Common myeloid progenitor, CD34-positive (primary cell): ENCODE results near the gene SECISBP2.

Source experiments
- CTCF ChIA-PET: fragments of 350-600 bp; sonication (Branson Sonifier 250); formaldehyde crosslinking; loops from one replicate; lab custom pipeline; 2021; ENCODE audit warnings: antibody characterized with exemption; lab: Charles Lee
- POLR2A ChIA-PET: fragments of 350-600 bp; sonication (Branson Sonifier 250); formaldehyde crosslinking; loops from one replicate; lab custom pipeline; 2021; ENCODE audit warnings: antibody characterized with exemption; lab: Charles Lee
- DNase-seq, 3 donors: peaks; one replicate each; pipeline versions ENCODE4 v3.0.0 to v3.0.0-alpha.2; 2013
- H3K27ac ChIP-seq, 2 experiments: 1 replicate in 1 of 2; 2 replicates in 1 of 2; pipeline ENCODE4 v1.7.0; 2013; ENCODE audit warnings: inconsistent platforms in 2 of 2, low read length in 2 of 2, mild to moderate bottlenecking in 2 of 2, low read depth in 1 of 2, moderate library complexity in 1 of 2; ENCODE audit not compliant: severe bottlenecking in 2 of 2, insufficient read depth in 1 of 2, poor library complexity in 1 of 2
- H3K27me3 ChIP-seq, 5 experiments: replicated peaks in 2 of 5; 1 replicate in 3 of 5; 2 replicates in 2 of 5; pipeline versions ENCODE4 v1.6.1 to v1.7.0; 2013; ENCODE audit warnings: low read length in 4 of 5, mild to moderate bottlenecking in 2 of 5, moderate library complexity in 2 of 5, inconsistent platforms in 1 of 5; ENCODE audit not compliant: insufficient read depth in 5 of 5, control insufficient read depth in 4 of 5
- H3K36me3 ChIP-seq, 4 experiments: 1 replicate in 2 of 4; 2 replicates in 2 of 4; pipeline versions ENCODE4 v1.6.1 to v1.7.0; 2013; ENCODE audit warnings: low read length in 3 of 4, control low read depth in 1 of 4, mild to moderate bottlenecking in 1 of 4; ENCODE audit not compliant: control insufficient read depth in 4 of 4, insufficient read depth in 4 of 4
- H3K4me1 ChIP-seq, 4 experiments: 1 replicate in 3 of 4; 2 replicates in 1 of 4; pipeline versions ENCODE4 v1.6.1 to v1.7.1; 2013; ENCODE audit warnings: low read length in 3 of 4, mild to moderate bottlenecking in 3 of 4, control low read depth in 1 of 4, inconsistent platforms in 1 of 4, moderate library complexity in 1 of 4; ENCODE audit not compliant: control insufficient read depth in 4 of 4, insufficient read depth in 4 of 4; ENCODE audit errors: control extremely low read depth in 1 of 4
- H3K4me3 ChIP-seq, 7 experiments: 1 replicate in 4 of 7; 2 replicates in 3 of 7; pipeline versions ENCODE4 v1.5.1 to v1.7.0; 2013; ENCODE audit warnings: mild to moderate bottlenecking in 7 of 7, low read length in 6 of 7, moderate library complexity in 6 of 7, inconsistent platforms in 2 of 7, low read depth in 2 of 7, control low read depth in 1 of 7; ENCODE audit not compliant: insufficient read depth in 4 of 7, control insufficient read depth in 1 of 7; ENCODE audit errors: extremely low read depth in 1 of 7
- H3K9me3 ChIP-seq, 5 experiments: 1 replicate in 4 of 5; 2 replicates in 1 of 5; pipeline versions ENCODE4 v1.6.1 to v1.7.1; 2013; ENCODE audit warnings: low read length in 4 of 5, mild to moderate bottlenecking in 2 of 5, inconsistent platforms in 1 of 5, low read depth in 1 of 5, moderate library complexity in 1 of 5; ENCODE audit not compliant: control insufficient read depth in 4 of 5, insufficient read depth in 2 of 5; ENCODE audit errors: control extremely low read depth in 1 of 5
- WGBS: methylation state at CpG from one replicate; pipeline ENCODE4 v1.1.5; 2013; ENCODE audit not compliant: insufficient coverage; 5-methylcytosine and 5-hydroxymethylcytosine counted together

The SECISBP2 gene

GRCh38 chr9:89377411-89377810, 59.1 kb downstream of the SECISBP2 start:
- DNase-seq: no peak
- 100% methylated on average over 6 of the region's 12 CpGs for WGBS
- no peaks in the 10 kb centered on the region for H3K27me3 ChIP-seq
- H3K9me3 ChIP-seq: no peaks in the 10 kb centered on the region
- H3K4me1 ChIP-seq: peaks cover 8 to 45% (median 35%) of the 10 kb centered on the region in 4 experiments
- ChIA-PET CTCF (interaction anchor here (0.7 to 2.6 kb wide), 4 partner anchors 17 to 171 kb away, joined by 3 to 10 read pairs (median 4); no protein-coding TSS in a partner anchor), POLR2A (no interaction called here)
- H3K27ac ChIP-seq: no peak overlapping the region
- peaks cover 7 to 54% (median 39%) of the 10 kb centered on the region in 4 experiments for H3K36me3 ChIP-seq
- no peak overlapping the region for H3K4me3 ChIP-seq

- no peak for DNase-seq
- H3K36me3 ChIP-seq: peaks cover 9 to 66% (median 48%) of the 10 kb centered on the region in 4 experiments
- 95% methylated on average over 21 of the region's 21 CpGs for WGBS
- ChIA-PET POLR2A (no interaction called here), CTCF (interaction anchor here (1.6 to 2.6 kb wide), 2 partner anchors 52 to 170 kb away, joined by 3 to 10 read pairs; no protein-coding TSS in a partner anchor)
- H3K27me3 ChIP-seq: no peaks in the 10 kb centered on the region
- H3K4me1 ChIP-seq: peaks cover 8 to 49% (median 30%) of the 10 kb centered on the region in 4 experiments
- H3K9me3 ChIP-seq: no peaks in the 10 kb centered on the region
- H3K27ac ChIP-seq: no peak overlapping the region
- no peak overlapping the region for H3K4me3 ChIP-seq
These were observed 60.2 kb downstream of the SECISBP2 start for GRCh38 chr9:89378541-89378940.

- no peaks in the 10 kb centered on the region for H3K9me3 ChIP-seq
- WGBS: 95% methylated on average over 10 of the region's 14 CpGs
- no peaks in the 10 kb centered on the region for H3K27me3 ChIP-seq
- H3K4me3 ChIP-seq: no peak overlapping the region
- no peak for DNase-seq
- CTCF ChIA-PET: interaction anchor here (2.6 kb wide), 1 partner anchor 170 kb away, joined by 10 read pairs; no protein-coding TSS in a partner anchor
- H3K4me1 ChIP-seq: peaks cover 8 to 44% (median 25%) of the 10 kb centered on the region in 4 experiments
- POLR2A ChIA-PET: no interaction called here
- no peak overlapping the region for H3K27ac ChIP-seq
- H3K36me3 ChIP-seq: peaks cover 14 to 71% (median 50%) of the 10 kb centered on the region in 4 experiments
These were observed 60.7 kb downstream of the SECISBP2 start for GRCh38 chr9:89379031-89379430.

- Histone ChIP-seq H3K4me1 (peaks cover 8 to 38% (median 20%) of the 10 kb centered on the region in 4 experiments), H3K36me3 (peaks cover 16 to 76% (median 55%) of the 10 kb centered on the region in 4 experiments), H3K9me3 (no peaks in the 10 kb centered on the region), H3K27me3 (no peaks in the 10 kb centered on the region), H3K4me3 (no peak overlapping the region), H3K27ac (no peak overlapping the region)
- peak; percentile 44 to 60 (median 58) for DNase-seq
- 82% methylated on average over 14 of the region's 14 CpGs for WGBS
- CTCF ChIA-PET: interaction anchor here (1.1 to 1.3 kb wide), 4 partner anchors 19 to 169 kb away, joined by 3 read pairs; no protein-coding TSS in a partner anchor
- POLR2A ChIA-PET: interaction anchor here (0.5 kb wide), 1 partner anchor 31 kb away, joined by 4 read pairs; no protein-coding TSS in a partner anchor
These were observed 61.3 kb downstream of the SECISBP2 start for GRCh38 chr9:89379508-89380115.

GRCh38 chr9:89380437-89381307, 62.4 kb downstream of the SECISBP2 start:
- H3K27ac ChIP-seq: no peak overlapping the region
- CTCF ChIA-PET: interaction anchor here (1.1 to 1.3 kb wide), 4 partner anchors 20 to 168 kb away, joined by 3 read pairs; no protein-coding TSS in a partner anchor
- peaks cover 5 to 27% (median 10%) of the 10 kb centered on the region in 4 experiments for H3K4me1 ChIP-seq
- WGBS: 98% methylated on average over 21 of the region's 26 CpGs
- H3K36me3 ChIP-seq: peaks cover 19 to 87% (median 65%) of the 10 kb centered on the region in 4 experiments
- no peak for DNase-seq
- H3K27me3 ChIP-seq: no peaks in the 10 kb centered on the region
- H3K9me3 ChIP-seq: no peaks in the 10 kb centered on the region
- H3K4me3 ChIP-seq: no peak overlapping the region
- POLR2A ChIA-PET: no interaction called here

GRCh38 chr9:89381308-89381609, 63.0 kb downstream of the SECISBP2 start:
- ChIA-PET CTCF (no interaction called here), POLR2A (no interaction called here)

More at GRCh38 chr9:89381308-89381609, 63.0 kb downstream of the SECISBP2 start:
- 98% methylated on average over 4 of the region's 4 CpGs for WGBS
- no peaks in the 10 kb centered on the region for H3K9me3 ChIP-seq
- no peak overlapping the region for H3K4me3 ChIP-seq
- peaks cover 21 to 93% (median 68%) of the 10 kb centered on the region in 4 experiments for H3K36me3 ChIP-seq
- no peak overlapping the region for H3K27ac ChIP-seq
- H3K4me1 ChIP-seq: peaks cover 0 to 21% (median 4%) of the 10 kb centered on the region in 4 experiments
- no peaks in the 10 kb centered on the region for H3K27me3 ChIP-seq
- no peak for DNase-seq
